NOMO-1 treated with dmso at 0.1 percent for 144 hours (cell line): ENCODE results near the gene WDR1.
"Not testable (repeated sequence)": the region's sequence is repeated elsewhere in the genome, so short reads cannot be mapped to it uniquely, and the experiment has no call there.

ENCODE experiments used
- DNase-seq: peaks from one replicate; lab custom pipeline; 2025; ENCODE audit not compliant: unreplicated experiment; lab: John Stamatoyannopoulos, UW

WDR1 gene

DNA sequence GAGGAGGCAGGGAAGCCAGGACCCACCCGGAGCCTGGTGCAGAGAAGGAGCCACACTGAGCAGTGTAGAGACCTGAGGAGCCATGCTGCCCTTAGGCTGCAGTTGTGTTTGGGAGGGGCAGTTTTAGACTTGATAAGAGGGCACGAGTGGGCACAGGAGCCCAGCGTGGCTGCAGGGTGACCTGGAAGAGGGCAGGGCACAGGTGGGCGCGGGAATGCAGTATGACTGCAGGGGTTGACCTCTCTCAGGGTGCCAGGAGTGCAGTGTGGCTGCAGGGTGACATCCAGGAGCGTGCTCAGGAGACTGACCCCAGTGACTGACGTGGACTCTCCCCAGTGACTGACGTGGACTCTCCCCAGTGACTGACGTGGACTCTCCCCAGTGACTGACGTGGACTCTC is 14.6 kb upstream of the WDR1 start:
- DNase-seq, result no peak

DNA sequence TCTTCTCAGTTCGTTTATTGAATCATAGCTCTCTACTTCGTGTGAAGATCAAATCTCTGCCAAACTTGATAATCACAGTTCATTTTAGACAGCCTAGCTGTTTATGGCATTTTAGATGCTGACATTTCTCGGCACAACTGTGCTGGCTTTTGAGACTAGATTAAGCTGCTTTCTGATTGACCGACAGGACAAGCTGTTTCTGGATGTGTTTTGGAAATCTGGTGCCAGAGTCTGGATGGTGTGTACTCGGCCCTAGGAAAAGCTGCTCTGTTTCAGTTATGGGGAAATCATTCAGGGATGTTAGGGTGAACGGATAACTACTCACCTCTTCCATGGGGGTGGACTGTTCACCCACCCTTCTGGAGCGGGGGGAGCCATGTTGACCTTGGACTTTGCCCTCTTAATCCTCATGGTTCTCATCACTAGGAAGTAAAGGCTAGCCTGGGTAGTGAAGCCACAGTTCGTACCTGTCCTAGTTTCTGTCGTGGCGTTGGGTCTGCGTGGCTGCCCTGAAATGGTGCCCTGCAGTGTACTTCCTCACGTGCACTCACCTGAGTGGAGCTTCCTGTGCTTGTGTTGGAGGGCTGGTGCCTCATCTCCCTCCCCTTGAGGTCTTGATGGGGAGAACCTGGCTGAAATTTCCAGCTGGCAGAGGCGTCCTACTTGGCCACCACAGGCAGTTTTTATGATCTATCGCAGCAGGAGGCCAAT is 13.7 kb upstream of the WDR1 start:
- DNase-seq, result no peak

DNA sequence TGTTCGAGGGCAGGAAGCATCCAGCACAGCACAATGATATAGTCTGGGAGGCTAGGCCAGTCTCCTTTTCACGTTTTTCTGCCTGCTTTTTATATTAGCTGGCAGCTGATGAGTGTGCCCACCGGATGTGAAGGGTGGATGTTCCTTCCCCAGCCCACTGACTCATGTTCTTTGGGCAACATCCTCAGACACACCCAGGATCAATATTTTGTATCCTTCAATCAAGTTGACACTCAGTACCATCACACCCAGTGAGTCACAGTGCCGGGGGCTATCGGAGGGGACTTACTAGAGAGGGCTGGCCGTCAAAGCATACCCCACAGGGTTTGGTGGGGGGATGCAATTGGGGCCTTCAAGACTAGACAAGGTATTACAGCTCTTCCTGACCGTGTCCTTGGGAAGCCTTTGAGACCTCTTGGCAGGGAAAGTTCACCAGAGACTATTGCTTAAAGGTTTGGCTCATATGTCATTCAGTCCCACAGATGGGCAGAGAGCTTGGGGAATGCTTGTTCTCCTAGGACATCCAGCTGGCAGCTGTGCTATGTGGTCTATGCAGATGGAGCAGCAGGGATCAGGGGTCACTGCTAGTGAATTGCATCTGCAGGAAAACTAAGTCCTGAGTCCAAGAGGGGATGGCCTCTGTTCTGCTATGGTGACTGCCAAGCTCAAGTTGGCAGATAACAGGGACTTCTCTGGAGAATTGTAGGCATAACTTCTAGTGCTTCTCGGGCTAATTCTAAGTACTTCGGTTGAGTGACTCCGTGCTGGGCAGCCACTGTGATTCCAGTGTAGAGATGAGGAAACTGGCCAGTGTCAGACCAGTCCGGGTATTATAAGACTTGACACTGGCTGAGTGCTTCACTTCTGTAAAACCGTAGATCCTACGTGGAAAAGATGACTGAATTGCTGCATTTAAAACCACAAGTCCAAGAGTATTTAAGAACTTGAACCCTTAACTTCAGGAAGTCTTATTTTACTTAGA is 12.9 kb upstream of the WDR1 start:
- DNase-seq, result no peak

DNA sequence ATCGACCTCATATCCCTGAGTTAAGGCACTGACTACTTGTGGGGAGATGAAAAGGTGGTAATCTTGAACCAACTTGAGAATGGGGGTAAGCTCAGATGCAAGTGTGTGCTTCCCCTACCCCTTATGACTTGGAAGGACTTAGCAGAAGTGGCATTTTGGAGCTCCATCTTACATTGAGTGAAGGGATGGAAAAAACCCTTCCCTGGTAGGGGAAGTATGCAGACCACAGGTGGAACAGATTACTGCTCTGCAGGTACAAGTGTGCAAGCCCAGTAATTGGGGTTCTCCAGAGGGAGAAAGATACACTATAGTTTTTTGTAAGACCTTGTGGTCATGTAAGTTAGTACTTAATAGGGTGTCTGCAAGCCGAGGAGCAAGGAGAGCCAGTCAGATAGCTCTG is 12.2 kb upstream of the WDR1 start:
- DNase-seq, result no peak

DNA sequence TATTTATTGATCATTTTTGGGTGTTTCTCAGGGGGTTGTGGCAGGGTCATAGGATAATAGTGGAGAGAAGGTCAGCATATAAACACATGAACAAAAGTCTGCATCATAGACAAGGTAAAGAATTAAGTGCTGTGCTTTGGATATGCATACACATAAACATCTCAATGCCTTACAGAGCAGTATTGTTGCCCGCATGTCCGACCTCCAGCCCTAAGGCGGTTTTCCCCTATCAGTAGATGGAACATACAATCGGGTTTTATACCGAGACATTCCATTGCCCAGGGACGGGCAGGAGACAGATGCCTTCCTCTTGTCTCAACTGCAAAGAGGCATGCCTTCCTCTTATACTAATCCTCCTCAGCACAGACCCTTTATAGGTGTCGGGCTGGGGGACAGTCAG is 10.9 kb upstream of the WDR1 start:
- DNase-seq, result not testable (repeated sequence)

DNA sequence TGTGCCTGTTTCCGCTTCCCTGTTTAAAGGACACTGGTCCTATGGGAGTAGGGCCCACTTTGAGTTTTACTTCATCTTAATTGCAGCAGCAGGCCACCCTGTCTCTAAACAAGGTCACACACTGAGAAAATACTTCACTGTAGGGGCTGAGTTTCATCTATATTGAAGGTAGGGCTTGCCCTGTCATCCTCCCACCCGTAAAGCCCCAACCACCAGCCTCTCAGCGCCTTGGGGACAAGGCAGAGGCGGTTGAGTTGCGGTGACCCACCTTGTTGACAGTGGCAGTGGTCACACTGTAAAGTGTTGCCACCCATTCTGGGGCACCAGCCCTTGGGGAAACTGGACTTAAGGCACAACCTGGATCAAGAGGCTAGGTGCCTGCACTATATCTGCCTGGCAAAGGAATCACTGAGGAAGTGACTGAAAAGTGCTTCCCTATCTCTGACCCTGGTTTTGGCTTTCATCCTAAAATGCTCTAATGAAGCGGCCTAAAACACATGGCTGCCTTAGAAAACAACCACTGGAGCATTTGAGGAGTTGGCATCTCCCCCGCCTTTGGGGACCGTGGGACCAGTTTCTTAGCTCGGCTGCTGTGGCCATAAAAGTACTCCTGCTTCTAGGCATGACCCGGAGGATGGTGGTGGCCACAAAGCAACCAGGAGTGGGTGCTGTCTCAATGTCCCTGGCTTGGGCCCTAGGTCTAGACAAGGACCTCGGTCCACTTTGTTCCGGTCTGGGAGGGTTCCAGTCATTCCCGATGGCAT is 7.8 kb upstream of the WDR1 start:
- no peak for DNase-seq

DNA sequence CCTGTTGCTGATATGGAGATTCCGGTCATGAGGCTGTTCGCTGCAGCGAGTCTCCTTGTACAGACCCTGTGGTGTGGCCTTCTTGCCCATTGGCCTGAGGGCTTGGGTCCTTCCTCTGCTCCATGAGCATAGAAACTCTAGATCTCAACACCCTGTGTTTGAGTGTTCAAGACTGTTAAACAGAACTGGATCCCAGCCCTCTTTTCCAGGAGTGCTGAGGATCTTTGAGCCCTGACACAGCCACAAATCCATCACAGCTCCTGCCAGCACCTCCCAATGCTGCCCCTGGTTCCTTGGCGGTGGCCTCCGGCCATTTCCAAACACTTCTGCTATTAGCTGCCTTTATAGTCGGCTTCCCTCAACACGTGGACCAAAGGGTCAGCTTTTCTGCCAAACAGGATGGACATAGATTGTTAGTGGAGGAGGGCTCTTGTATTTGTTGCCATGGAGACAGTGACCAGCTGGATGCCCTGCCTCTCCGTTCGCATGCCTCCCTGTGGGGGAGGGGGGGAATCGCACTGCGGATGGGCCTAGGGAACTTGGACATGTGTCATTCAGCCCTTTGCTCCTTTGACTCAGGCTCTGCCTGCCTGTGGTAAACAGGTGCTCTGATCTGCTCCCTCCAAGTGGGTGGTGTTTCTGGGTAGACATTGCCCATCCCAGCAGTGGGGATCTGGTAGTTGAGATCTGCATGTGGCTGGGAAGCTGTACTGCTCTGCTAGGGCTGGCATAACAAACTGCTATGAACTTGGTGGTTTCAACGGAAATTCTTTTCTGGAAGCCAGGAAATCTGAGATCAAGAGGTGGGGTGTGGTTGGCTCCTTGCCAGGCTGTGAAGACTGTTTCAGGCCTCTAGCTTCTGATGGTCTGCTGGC is 6.9 kb upstream of the WDR1 start:
- DNase-seq, result no peak

DNA sequence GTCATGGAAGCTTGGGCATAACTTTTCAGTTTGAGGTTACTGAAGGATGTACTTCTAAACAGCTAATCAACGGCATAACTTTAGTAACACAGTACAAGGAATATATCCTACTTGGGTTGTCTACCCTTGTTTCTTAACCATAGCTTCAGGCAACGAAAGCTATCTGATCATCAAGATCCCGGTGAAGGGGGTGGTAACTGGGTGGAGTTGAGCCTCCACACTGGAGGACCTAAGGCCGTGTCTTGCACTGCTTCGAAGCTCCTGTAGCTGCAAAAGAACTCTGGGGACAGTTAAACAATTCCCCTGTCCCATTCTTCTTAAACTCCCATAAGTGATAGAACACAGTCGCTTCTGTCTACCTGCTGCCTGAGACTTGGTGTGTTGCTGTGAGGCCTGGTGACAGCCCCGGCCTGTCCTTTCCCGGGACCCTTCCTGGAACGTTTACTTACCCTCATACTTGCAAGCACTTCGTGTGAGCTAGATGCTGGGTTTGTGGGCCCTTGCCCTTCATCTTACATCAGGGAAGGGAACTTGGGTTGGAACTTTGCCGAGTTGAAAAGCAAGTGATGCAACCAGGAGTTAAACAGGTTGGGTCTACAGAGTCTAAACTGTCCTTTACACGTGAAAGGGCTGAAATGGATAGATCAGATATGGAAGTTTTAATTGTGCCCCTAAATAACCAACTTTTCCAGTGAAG is 5.8 kb upstream of the WDR1 start:
- no peak for DNase-seq

DNA sequence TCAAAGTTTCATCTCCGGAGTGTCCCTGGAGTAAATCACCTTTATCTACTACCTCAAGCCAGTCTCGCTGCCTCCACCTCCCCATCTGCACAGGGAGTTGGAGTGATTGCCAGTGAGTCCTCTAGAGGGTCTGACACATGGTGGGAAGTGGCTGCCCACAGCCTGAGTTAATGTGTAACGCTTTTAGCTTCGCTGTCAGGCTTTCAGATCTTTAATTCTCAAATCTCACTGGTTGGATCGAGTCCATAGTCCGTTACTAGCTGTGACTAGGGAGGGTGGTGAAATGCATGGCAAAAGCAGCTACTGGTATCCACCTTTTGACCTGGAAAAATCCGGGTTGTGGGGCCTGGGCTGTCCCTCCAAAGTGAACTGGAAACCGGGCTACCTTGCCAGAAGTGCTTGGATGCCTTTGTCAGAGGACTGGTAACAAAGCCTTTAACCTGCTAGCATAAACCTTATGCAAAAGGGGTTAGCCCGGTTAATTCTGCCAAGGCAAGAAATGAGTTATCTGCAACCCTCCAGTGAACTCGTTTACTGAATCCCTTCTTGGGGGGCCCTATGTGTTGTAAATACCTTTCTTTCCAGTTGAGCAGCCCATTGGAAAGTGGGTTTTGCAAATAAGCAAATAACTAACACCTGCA is 5.1 kb upstream of the WDR1 start:
- DNase-seq, result no peak

DNA sequence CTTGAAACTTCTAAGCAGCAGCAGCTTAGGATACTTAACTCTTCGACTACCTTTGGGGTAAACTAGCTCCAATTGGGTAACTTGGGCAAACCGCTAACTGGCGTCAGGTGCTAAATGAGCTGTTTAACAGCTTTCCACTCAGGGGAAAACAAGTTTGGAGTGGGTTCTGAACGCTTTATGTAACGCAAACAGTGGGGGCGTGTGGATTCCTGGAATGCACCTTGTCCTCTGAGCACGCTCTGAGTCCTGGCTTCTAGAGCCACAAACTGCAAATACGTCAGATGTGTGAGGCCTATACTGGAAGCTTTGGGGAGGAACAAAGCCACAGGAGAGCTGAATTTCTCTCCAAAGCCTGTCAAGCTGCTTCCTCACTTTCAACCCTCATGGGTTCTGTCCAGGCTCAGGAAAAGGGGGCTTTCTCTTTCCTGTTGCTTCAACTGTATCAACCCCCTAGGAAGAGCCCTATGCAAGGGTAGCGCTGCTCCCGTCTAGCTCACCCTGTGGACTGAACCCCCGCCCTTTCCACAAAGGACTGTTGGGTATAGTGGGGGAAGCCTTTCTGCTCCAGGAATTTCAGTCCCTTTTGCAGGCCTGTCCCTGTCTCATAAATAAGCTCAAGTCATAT is 4.5 kb upstream of the WDR1 start:
- no peak for DNase-seq

DNA sequence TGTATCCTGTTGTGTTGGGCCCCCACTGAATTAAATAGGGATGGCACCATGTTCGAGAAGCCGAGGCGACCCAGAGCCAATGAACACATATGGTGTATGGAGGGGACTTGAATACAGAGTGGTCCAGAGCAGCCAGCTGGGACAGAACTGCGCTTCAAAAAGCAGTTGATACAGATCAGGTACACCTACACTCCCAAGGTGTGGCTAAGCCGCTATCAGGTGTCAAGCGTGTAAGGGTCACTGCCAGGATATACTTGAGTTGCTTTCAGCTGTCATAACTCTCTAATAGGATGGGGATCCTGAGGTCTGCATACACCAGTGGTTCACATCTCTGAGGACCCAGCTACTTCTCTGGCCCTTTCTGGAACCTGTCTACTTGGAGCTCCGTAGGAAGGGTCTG is 3.2 kb upstream of the WDR1 start:
- DNase-seq, result no peak

DNA sequence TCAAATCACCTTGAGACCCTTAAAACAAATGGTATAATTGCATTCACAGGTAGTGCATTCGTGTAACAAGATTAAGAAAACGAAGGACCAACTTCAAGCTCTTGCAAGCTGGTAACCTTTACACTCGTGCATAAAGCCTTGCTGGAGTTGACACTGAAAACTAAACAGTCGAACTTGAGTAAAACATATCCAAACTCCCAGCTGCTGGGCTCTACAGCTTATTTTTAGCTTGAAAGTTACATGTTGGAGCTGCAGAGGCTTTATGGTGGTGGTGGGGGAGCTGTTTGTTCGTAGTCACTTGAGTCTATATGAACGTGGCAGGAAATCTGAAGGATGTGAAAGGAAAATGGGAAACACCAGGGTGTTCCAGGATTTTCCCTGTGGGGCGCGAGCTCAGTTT is 2.7 kb upstream of the WDR1 start:
- DNase-seq, result no peak

DNA sequence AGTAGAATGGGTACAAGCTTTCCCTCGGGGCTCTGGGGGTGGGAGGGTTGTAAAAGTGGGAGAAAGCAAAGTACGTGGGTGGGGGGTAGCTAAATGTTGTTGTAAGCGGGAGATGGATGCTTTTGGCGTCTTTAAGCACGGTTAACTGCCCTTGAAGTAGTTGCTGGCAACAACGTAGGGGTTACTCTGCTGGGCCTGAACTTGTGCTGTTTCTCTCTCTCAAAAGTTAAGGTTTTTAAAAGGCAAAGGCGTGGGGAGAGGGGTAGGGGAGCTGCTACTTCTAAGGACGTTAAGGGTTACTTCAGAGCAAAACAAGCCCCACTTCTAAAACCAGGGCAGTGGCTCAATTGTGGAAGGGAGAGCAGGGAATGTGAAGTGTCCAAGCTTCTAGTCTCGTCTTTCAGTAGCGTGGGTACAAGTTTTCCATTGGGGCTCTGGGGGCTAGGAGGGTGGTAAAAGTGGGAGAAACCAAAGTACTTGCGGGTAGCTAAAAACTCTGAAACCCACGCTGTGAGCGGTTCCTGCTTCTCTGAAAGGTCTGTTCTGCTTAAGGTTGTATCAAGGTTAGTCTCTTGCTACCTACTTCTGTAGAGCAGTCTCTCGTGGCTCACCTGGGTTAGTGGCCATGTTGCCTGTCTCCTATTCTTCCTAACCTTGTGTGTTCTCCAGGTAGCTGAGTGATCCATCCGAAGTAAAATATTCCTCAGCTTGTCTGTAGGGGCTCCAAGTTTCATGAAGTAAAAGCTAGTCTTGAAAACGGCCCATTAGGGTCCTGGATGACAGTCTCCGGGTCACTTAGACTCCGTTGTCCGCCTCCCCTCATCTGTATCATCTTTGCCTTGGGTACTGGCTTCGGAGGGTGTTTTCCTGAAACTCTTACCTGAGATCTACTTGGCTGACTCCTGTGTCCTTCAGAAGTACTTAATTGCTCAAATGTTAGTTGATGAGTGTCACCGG is 1.7 kb upstream of the WDR1 start:
- no peak for DNase-seq

DNA sequence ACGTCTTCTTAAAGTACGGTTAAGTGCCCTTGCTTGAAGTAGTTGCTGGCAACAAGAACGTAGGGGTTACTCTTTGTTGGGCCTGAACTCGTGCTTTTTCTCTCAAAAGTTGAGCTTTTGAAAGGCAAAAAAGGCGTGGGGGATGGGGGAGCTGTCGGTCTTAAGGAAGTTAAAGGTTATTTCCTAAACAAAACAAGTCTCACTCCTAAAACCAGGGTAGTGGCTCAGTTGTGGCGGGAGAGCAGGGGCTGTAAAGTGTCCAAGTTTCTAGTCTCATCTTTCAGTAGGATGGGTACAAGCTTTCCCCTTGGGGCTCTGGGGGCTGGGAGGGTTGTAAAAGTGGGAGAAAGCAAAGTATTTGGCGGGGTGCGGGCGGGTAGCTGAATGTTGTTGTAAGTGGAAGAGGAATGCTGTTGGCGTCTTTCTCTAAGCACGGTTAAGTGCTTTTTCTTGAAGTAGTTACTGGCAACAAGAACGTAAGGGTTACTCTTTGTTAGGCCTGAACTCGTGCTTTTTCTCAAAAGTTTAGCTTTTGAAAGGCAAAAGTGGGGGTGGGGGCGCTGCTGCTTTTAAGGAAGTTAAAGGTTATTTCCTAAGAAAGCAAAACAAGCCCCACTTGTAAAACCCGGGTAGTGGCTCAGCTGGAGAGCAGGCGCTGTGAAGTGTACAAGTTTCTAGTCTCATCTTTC is 904 bp upstream of the WDR1 start:
- peak; percentile 59 for DNase-seq

DNA sequence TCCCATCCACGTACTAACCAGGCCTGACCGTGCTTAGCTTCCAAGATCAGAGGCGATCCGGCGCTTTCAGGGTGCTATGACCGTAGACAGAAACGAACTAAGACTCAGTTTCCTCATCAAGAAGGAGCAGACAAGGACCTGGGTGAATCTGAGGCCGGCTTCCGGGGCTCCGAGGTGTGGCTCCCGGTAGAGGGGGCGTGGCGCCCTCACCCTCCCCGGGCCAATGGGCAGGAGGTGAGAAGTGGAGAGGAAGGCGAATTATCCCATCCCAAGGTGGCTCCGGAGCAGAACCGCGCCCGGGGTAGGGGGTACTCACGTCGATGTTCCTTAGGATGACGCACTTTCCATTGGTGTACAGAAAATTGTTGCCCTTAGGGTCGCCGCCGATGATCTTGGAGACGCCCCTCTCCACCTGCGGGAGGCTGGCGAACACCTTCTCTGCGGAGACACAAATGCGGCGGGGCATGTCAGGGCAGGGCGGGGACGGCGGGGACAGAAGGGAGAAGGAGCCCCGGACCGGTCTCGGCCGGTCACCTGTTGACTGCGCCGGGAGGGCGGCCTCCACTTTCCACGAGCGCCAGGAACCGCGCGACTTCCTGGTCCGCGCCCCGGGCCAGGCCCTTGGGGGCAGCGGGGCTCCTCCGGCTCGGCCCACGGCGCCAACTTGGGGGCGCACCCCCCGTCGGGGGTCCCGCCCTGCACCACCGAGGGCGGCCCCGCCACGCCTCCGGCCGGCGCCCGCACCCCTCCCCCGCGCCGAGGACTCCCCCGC is 616 bp downstream of the WDR1 start:
- DNase-seq, result no peak

DNA sequence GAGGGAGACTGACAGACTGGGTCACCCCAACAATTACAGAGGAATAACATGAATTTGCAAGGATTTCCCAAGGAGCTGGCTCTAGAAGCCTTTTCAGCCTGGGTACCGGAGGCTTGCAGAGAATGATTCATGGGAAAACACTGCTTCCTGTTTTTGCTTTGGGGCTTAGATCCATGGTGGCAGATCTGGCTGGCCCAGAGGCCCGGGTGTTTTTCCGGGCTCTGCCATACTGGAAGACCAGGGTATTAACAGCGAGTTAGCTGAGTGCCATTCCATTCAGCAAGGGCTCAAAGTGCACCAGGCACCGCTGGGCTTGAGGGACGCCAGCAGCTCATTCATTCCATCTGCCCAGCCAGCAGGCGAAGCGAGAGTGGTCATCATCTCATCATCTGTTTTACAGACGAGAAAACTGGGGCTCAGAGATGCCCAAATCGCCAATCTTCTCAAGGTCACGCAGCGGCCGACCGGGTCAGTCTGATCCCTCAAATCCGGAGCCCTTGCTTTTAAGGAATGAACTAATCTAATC is 1.3 kb downstream of the WDR1 start:
- DNase-seq, result peak; percentile 30
